GM21381 (cell line): ENCODE data around the gene SNCA.

ENCODE experiments used
- ATAC-seq: cut with Tn5 transposase; IDR thresholded peaks from one replicate; pipeline ENCODE4 v1.9.1; 2021; ENCODE audit warnings: mild to moderate bottlenecking, moderate library complexity; ENCODE audit not compliant: unreplicated experiment

The SNCA gene

DNA sequence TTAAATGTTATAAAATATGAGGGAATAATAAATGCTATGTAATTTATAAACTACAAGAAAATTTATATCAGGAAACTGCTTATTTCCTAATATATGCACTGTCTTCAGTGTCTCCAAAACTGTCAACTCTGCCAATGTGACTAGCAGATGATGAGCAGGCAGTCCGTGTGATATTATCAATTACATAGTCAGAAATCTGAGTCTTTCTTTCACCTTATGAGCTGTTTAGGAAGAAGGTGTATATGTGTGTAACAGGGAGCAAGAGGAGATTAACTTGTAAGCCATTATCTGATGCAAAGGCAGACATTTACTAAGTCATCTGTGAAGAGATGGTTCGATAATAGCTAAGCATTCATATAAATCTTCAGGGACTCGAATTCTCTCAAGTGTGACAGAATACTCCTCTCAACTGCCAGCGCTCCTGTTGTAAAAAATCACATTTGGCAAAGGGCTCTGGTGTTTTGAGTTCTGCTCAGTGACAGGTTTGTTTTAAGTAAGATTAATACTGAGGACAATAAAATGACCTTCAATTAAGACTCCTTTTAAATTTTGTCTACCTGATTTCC lies 79.7 kb downstream of the SNCA start:
- no peak for ATAC-seq

DNA sequence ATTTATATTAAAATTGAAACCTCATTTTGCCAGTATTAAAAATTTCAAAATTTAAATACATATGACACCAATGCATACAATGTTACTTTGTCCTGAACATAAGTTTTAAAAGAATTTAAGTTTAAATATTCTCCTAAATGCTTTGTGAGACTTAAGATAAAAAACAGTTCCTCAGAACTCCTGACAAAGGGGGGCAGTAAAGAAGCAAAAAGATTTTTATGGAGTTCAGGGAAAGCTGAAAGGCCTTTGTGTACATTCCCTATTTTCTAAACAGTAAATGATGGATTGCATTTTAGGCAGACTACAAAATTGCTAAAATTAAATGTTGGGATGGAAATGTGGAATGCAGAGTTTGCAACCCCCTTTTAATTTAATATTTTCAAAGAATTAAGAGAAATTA lies 81.7 kb downstream of the SNCA start:
- no peak for ATAC-seq

- no peak for ATAC-seq
Measured at GRCh38 chr4:89754531-89754930, 82.4 kb downstream of the SNCA start.

DNA sequence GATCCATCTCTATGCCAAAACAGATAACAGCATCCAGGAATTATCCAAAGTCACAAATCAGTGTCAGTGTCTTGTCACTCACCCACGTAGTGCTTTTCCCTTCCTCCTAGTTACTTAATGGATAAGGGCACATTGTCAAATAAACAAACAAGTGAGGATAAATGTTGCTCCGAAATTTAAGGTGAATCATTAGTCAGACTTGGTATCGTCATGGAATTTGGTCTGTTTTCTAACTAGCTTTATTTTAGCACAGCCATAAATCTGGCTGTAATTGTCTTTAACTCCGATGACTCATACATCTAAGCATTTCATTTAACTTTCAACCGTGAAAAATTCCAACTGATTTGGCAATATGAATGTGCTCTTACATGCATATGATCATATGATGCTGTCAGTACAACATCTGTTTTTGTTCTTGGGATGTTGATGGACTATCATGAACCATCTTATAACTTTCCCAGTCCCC lies 83.3 kb downstream of the SNCA start:
- no peak for ATAC-seq

DNA sequence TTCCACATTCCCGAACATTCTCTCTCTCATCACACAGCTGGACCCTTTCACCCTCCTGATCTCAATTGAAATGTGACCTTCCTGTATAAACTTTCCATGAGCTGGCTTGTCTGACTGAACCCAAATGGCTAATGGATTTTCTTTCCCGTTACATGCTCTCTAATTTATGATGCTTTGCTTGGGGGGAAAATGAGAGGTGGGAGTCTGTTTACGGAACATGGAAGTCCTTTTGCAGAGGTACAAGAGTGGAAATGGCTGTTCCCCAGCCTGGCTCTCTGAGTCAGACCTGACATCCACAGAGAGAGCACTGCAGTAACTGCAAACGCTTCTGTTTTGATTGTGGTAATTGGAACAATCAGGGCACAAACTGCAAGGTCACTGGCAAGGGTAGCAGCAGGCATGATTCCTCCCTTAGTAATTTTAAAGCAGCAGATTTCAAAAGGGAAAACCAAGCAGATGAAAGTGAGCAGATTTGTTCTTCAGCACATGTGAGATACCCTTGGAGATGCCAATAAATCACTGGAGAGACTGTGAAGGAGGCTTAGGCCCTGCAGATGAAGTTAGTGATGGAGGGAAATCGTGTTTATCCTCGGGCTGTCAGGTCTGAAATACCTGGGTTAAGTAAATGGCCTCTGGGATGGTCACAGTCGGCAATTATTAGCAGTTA lies 83.9 kb downstream of the SNCA start:
- ATAC-seq: no peak

DNA sequence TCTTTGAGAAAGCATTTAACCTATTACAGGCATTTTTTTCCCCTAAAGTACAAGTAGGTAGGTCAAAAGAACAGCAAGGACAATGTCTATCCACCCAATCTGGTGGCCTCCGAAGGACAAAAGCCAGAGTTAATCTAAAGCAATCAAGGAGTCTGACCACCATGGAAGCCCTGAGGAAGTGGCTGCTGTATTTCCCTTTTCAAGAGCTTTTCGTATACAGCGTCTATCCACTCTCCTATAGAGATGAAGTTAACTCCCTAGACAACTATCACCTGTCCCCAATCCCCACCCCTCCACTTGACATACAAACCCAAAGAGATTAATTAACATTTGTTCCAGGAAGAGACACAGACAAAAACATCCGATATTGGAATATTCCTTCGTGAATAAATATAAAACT lies 85.5 kb downstream of the SNCA start:
- ATAC-seq: no peak

DNA sequence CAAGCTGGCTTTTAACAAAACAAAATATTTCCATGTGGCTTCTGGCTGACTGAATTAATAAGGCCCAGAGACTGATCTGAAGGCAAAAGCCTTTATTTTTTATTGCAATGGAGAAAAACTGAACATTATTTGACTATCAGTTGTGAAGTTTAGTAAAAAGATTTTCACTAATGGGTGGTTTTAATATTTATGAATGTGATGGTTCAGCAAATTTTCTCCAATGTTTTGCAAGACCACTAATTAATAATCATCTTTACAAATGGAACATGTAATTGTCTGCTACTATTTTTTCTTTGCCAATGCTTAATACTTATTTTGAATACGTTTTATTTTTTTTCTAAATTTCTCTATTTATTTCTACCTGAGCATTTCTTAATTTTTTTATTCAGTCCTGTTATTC lies 90.6 kb downstream of the SNCA start:
- no peak for ATAC-seq

DNA sequence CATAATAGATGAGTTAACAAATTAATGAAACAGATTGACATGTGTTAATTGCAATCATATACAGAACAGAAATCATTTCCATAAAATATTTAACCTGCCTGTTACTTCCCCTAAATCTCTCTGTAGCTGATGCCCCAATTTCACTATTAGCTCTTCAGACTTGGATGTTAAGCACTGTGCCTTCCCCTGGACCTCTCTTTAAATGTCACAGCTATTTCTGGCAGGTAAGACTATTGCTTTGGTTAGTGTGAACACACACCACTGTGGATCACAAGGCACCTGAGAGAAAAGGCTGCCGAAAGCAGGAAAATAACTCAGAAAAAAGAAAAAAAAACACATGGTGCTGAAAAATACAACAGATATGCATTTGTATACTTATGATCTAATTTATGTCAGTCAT lies 91.3 kb downstream of the SNCA start:
- ATAC-seq: no peak

DNA sequence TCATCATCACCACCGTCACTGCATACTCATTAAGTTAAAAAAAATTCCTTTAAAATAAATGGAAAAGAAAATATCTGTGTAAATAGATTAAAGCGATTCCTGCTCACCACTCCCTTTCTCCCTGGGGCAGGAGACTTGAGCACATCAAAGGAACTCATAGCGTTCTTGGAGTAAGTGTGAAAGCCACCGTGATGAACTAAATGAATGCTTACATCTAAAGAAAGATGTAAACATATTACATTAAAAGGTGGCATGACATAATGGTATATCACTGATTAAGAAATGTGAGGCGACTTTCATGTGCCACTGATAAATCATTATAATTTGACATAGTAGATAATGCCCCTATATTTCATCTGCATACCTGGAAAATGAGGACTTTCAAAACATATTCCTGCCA lies 92.0 kb downstream of the SNCA start:
- no peak for ATAC-seq

- no peak for ATAC-seq
Measured at GRCh38 chr4:89741768-89742167, 95.2 kb downstream of the SNCA start.

- no peak for ATAC-seq
Measured at GRCh38 chr4:89739311-89739988, 97.5 kb downstream of the SNCA start.

DNA sequence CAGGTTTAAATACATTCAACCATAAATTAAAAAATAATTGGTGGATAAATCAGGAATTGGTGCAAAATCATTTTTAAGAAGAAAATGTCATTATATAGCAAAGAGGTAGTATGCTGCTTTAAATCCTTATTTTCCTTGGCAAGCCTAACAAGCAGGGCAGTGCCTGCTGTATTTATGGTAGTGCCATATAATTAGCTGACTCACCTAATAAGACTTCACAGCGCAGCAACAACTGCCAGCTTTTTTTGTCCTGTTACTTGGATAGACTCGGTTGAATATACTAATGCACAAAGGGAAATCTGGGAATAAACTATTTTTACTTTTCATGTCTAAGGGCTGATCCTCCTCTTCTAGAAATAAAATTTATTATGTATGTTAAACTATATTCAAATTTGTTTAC lies 99.1 kb downstream of the SNCA start:
- ATAC-seq: no peak

GRCh38 chr4:89733946-89734345 lies 103.0 kb downstream of the SNCA start:
- no peak for ATAC-seq

DNA sequence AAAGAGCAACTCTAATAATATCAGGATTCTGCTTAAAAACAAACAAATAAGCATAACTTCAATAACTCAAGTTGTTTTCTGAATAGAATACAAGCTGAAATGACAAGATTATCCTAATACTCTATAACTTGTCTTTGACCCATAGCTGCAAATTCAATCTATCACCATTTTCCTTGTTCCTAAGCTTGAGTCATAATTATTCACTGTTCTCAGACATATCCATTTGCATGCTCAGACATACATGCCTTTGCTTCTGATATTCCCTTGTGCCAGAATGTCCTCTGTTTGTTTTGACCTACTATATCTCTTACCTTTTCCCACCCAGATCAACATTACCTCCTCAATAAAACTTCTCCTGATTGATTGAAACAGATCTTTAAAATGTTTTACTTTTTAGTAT lies 109.7 kb downstream of the SNCA start:
- ATAC-seq: no peak

DNA sequence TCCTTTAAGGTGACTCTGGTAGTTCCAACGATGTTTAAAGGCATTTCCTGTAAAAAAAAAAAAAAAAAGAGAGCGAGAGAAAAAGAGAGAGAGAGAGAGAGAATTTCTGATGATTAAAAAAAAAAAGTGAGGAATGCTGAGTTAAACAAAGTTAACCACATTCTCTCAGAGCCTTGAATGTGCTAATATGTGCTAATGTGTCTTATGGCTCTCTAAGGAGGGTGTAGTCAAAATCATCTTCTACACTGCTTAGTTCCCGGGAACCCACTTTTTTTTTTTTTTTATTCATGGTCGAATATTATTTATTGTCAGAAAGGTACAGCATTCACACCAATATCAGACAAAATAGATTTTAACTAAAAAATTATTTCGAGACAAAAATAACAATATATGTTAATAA lies 111.7 kb downstream of the SNCA start:
- no peak for ATAC-seq

GRCh38 chr4:89724716-89725115 lies 112.2 kb downstream of the SNCA start:
- no peak for ATAC-seq

DNA sequence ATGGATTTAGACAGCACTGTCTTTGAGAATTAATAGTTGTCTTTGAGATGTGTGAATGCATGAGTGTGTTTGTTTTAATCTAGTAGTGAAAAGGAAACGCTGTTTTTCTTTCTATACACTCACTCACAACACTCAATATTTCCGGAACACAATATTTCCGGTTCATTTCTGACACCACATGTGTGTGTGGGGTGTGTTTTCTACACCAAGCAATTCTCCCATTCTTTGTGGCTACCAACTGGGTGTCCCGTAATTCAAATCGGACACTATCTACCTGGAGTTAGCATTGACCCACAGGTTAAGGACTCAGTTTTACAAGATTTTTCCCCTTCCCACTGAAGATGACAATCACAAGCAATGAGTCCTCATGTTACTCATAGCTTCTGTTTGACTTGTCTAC lies 113.9 kb downstream of the SNCA start:
- no peak for ATAC-seq

DNA sequence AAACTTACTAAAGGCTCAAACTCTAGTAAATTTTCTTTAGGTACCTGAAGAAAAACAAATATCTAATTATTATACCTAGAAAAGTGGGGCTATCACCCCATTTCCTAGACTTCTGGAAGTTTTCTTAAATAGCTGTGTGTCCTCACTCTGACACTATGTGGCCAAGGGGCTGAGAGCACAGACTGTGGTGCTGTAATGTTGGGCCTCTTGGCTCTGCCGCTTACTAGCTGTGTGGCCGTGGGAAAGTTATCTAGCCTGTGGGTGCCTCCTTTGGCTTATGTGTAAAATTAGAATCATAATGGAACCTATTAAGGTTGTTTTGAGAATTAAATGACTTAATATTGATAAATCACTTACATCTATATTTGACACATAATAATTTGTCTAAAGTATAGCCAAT lies 114.4 kb downstream of the SNCA start:
- ATAC-seq: no peak

DNA sequence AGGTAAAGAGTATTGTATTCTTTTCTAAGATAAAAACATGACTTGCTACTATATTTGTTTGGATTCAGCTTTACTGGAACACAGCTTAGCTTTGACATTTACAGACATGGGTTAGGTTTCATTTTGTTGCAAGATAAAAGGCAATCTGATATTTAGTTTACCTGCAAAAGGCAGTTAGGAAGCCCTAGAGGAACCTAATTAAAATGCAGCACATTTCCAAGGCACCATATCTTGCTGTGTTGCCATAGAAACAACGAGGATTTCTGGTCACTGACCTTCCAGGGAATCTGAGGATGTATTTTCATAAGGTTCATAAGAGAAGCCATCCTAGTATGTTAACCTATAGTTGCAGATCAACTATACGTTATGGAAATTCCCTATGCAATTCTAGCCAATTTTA lies 116.0 kb downstream of the SNCA start:
- no peak for ATAC-seq

GRCh38 chr4:89719536-89720090 lies 117.3 kb downstream of the SNCA start:
- no peak for ATAC-seq

DNA sequence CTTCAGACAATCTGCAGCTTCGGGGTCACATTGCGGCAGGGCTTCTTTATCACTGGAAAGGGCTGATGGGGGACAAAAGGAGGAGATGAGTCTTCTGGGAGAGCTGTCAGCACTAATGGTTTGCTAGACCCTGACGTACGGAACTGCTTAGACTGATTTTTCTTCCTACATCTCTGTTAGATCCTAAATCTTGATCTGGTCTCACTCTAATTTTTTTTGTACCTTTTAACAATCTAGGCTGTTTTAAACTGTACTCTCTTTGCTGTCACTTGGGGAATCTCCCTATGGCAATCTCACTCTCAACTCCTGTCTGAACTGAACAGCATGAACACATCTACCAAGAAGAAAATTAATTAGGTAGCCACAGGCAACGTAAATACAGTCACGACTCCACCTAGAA lies 120.1 kb downstream of the SNCA start:
- no peak for ATAC-seq

DNA sequence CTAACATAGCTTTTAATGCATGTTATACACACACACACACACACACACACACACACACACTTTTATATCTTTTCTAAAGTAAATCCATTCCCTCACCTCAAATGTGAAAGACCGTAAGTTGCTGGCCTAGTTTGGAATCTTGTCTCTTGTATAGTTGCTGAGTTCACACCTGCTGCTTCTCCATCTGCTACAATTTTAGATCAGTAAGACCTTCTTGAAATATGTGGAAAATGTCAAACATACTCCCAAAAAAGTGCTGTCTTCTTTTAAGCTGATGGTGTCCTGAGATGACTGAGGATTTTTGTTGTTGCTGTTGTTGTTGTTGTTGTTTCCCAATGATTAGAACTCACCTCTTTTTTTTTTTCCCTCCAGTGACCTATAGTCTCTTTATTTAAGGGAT lies 121.3 kb downstream of the SNCA start:
- ATAC-seq: no peak
